Measurements from ENCODE around the gene ZNF483.
A peak's percentile ranks its signal among the peaks of the same experiment; 100 is the strongest.

GRCh38 chr9:111613436-111614040 is 88.6 kb downstream of the ZNF483 start:
- no peak for TF ChIP-seq POLR2A (IDR thresholded peaks at IDR 0.05)
- TF ChIP-seq, protein P1, sequence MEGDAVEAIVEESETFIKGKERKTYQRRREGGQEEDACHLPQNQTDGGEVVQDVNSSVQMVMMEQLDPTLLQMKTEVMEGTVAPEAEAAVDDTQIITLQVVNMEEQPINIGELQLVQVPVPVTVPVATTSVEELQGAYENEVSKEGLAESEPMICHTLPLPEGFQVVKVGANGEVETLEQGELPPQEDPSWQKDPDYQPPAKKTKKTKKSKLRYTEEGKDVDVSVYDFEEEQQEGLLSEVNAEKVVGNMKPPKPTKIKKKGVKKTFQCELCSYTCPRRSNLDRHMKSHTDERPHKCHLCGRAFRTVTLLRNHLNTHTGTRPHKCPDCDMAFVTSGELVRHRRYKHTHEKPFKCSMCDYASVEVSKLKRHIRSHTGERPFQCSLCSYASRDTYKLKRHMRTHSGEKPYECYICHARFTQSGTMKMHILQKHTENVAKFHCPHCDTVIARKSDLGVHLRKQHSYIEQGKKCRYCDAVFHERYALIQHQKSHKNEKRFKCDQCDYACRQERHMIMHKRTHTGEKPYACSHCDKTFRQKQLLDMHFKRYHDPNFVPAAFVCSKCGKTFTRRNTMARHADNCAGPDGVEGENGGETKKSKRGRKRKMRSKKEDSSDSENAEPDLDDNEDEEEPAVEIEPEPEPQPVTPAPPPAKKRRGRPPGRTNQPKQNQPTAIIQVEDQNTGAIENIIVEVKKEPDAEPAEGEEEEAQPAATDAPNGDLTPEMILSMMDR (IDR thresholded peaks at IDR 0.05), result peak; percentile 30 to 44 (median 36)
